Naive thymus-derived CD4-positive, alpha-beta T cell (primary cell): ENCODE results near the gene RASAL2. TPM values are rescaled to one million over a fixed set of nuclear protein-coding genes. Genes with fewer than 3 reads are reported as not detected.

ENCODE experiments used
- ATAC-seq: fragments of 150-1000 bp; cut with Tn5 transposase; 2 replicates; pipeline ENCODE4 v1.10.0; 2021; ENCODE audit warnings: mild to moderate bottlenecking, moderate library complexity
- CTCF ChIA-PET: fragments of 350-600 bp; sonication (Branson Sonifier 250); formaldehyde crosslinking; loops from one replicate; lab custom pipeline; 2021; ENCODE audit warnings: antibody characterized with exemption; lab: Charles Lee
- POLR2A ChIA-PET: fragments of 350-600 bp; sonication (Branson Sonifier 250); formaldehyde crosslinking; loops from one replicate; lab custom pipeline; 2021; ENCODE audit warnings: antibody characterized with exemption, inconsistent platforms; lab: Charles Lee
- DNase-seq, 9 donors: peaks; one replicate each; pipeline versions ENCODE4 v3.0.0 to v3.0.0-alpha.2; 2020 to 2022; ENCODE audit warnings: mixed read lengths in 1 of 9
- H3K27ac ChIP-seq: one replicate; pipeline ENCODE4 v1.7.0; 2013; ENCODE audit warnings: mild to moderate bottlenecking, low read depth, low read length, moderate library complexity
- H3K27me3 ChIP-seq, 2 donors: one replicate each; pipeline ENCODE4 v1.7.0; 2013; ENCODE audit warnings: low read length in 2 of 2, mild to moderate bottlenecking in 2 of 2, moderate library complexity in 2 of 2; ENCODE audit not compliant: control insufficient read depth in 2 of 2, insufficient read depth in 2 of 2
- H3K36me3 ChIP-seq, 3 experiments: 1 replicate in 2 of 3; 2 replicates in 1 of 3; pipeline ENCODE4 v1.7.0; 2013; ENCODE audit warnings: low read length in 3 of 3, mild to moderate bottlenecking in 3 of 3, moderate library complexity in 1 of 3; ENCODE audit not compliant: insufficient read depth in 3 of 3, control insufficient read depth in 2 of 3
- H3K4me1 ChIP-seq, 2 donors: one replicate each; pipeline ENCODE4 v1.7.0; 2013; ENCODE audit warnings: low read length in 2 of 2, mild to moderate bottlenecking in 2 of 2, moderate library complexity in 1 of 2; ENCODE audit not compliant: control insufficient read depth in 2 of 2, insufficient read depth in 2 of 2
- H3K4me3 ChIP-seq: 2 replicates; pipeline ENCODE4 v1.7.0; 2013; ENCODE audit warnings: mild to moderate bottlenecking, low read length
- H3K9me3 ChIP-seq, 3 experiments: 1 replicate in 2 of 3; 2 replicates in 1 of 3; pipeline ENCODE4 v1.7.0; 2013; ENCODE audit warnings: low read length in 3 of 3; ENCODE audit not compliant: control insufficient read depth in 2 of 3
- H3K27ac Mint-ChIP-seq, 9 donors: one replicate each; pipeline ENCODE4 v1.8.0; 2020 to 2022; ENCODE audit warnings: mixed read lengths in 9 of 9, mild to moderate bottlenecking in 8 of 9, moderate library complexity in 5 of 9, inconsistent platforms in 2 of 9
- H3K27me3 Mint-ChIP-seq, 5 donors: one replicate each; pipeline ENCODE4 v1.8.0; 2021 to 2022; ENCODE audit warnings: mixed read lengths in 5 of 5, mild to moderate bottlenecking in 1 of 5
- H3K36me3 Mint-ChIP-seq, 5 donors: one replicate each; pipeline ENCODE4 v1.8.0; 2020 to 2022; ENCODE audit warnings: mixed read lengths in 5 of 5, mild to moderate bottlenecking in 3 of 5, inconsistent platforms in 1 of 5
- H3K4me1 Mint-ChIP-seq, 7 donors: one replicate each; pipeline ENCODE4 v1.8.0; 2020 to 2022; ENCODE audit warnings: mixed read lengths in 7 of 7, mild to moderate bottlenecking in 3 of 7, inconsistent platforms in 1 of 7
- H3K4me3 Mint-ChIP-seq, 10 donors: one replicate each; pipeline ENCODE4 v1.8.0; 2020 to 2022; ENCODE audit warnings: mild to moderate bottlenecking in 10 of 10, mixed read lengths in 10 of 10, moderate library complexity in 6 of 10, inconsistent platforms in 2 of 10
- H3K9me3 Mint-ChIP-seq, 11 donors: one replicate each; pipeline ENCODE4 v1.8.0; 2020 to 2022; ENCODE audit warnings: mixed read lengths in 11 of 11, mild to moderate bottlenecking in 4 of 11, inconsistent platforms in 1 of 11, moderate library complexity in 1 of 11
- intact Hi-C, 2 donors: fragments of 100-400 bp; cut with micrococcal nuclease; formaldehyde crosslinking; loops; one replicate each; pipeline ENCODE4 v1.15.1; 2023
- polyA plus RNA-seq, 2 donors: library from polyadenylated mRNA; unstranded; fragments of 300-500 nt; fragmentation: Illumina TruSeq; gene quantifications; one replicate each; pipeline ENCODE4 v1.2.3, GENCODE V29; 2021
- total RNA-seq, 6 experiments: library from RNA in 5 of 6; stranded (reverse) in 5 of 6; gene quantifications; 1 replicate in 5 of 6; 2 replicates in 1 of 6; pipeline ENCODE4 v1.2.3 and lab custom pipeline; 2021 to 2026

RASAL2 gene
- total and polyA plus RNA-seq, 7 experiments from 2014 or later, result 0.11 to 0.69 (median 0.15) TPM; not detected in 3

- H3K27me3 ChIP-seq, result peaks cover 0 to 17% of the 10 kb centered on the region in 2 donors
- H3K27ac ChIP-seq, result no peak overlapping the region
- H3K9me3 Mint-ChIP-seq, result peaks cover 2 to 48% (median 13%) of the 10 kb centered on the region in 11 donors
- H3K4me1 ChIP-seq, result no peaks in the 10 kb centered on the region
- ChIA-PET POLR2A (no interaction called here), CTCF (no interaction called here)
- peaks cover 0 to 7% (median 0%) of the 10 kb centered on the region in 5 donors for H3K36me3 Mint-ChIP-seq
- peaks cover 42 to 65% (median 56%) of the 10 kb centered on the region in 5 donors for H3K27me3 Mint-ChIP-seq
- DNase-seq (no peak), ATAC-seq (no peak)
- no peak overlapping the region for H3K27ac Mint-ChIP-seq
- no peak overlapping the region for H3K4me3 ChIP-seq
- peaks cover 8 to 26% (median 19%) of the 10 kb centered on the region in 7 donors for H3K4me1 Mint-ChIP-seq
- no peak overlapping the region for H3K4me3 Mint-ChIP-seq
- H3K36me3 ChIP-seq, result no peaks in the 10 kb centered on the region
- intact Hi-C loops, result no loop called here
- H3K9me3 ChIP-seq, result no peaks in the 10 kb centered on the region
These were observed 2.5 kb downstream of the RASAL2 start for GRCh38 chr1:178096421-178096820.

GRCh38 chr1:178098262-178098661 is 4.4 kb downstream of the RASAL2 start:
- peaks cover 2 to 15% (median 9%) of the 10 kb centered on the region in 7 donors for H3K4me1 Mint-ChIP-seq
- ChIA-PET POLR2A (no interaction called here), CTCF (no interaction called here)
- peaks cover 0 to 38% (median 7%) of the 10 kb centered on the region in 11 donors for H3K9me3 Mint-ChIP-seq
- ATAC-seq (no peak), DNase-seq (no peak)
- Histone ChIP-seq H3K4me1 (no peaks in the 10 kb centered on the region), H3K4me3 (no peak overlapping the region), H3K9me3 (no peaks in the 10 kb centered on the region), H3K27ac (no peak overlapping the region), H3K36me3 (no peaks in the 10 kb centered on the region), H3K27me3 (peaks cover 0 to 6% of the 10 kb centered on the region in 2 donors)
- H3K36me3 Mint-ChIP-seq, result peaks cover 0 to 5% (median 0%) of the 10 kb centered on the region in 5 donors
- H3K4me3 Mint-ChIP-seq, result no peak overlapping the region
- no peak overlapping the region for H3K27ac Mint-ChIP-seq
- peaks cover 28 to 51% (median 43%) of the 10 kb centered on the region in 5 donors for H3K27me3 Mint-ChIP-seq
- intact Hi-C loops, result no loop called here

GRCh38 chr1:178101266-178101630 is 7.3 kb downstream of the RASAL2 start:
- H3K4me1 ChIP-seq, result no peaks in the 10 kb centered on the region
- no peak overlapping the region for H3K27ac ChIP-seq
- H3K36me3 ChIP-seq, result no peaks in the 10 kb centered on the region
- ChIA-PET POLR2A (no interaction called here), CTCF (no interaction called here)
- Mint-ChIP-seq H3K4me1 (peaks cover 0 to 2% (median 0%) of the 10 kb centered on the region in 7 donors), H3K4me3 (no peak overlapping the region), H3K27ac (no peak overlapping the region), H3K9me3 (peaks cover 0 to 25% (median 4%) of the 10 kb centered on the region in 11 donors), H3K36me3 (no peaks in the 10 kb centered on the region), H3K27me3 (peaks cover 7 to 31% (median 23%) of the 10 kb centered on the region in 5 donors)
- intact Hi-C loops, result no loop called here
- DNase-seq (no peak), ATAC-seq (no peak)
- H3K9me3 ChIP-seq, result no peaks in the 10 kb centered on the region
- no peaks in the 10 kb centered on the region for H3K27me3 ChIP-seq
- no peak overlapping the region for H3K4me3 ChIP-seq

- Mint-ChIP-seq H3K27me3 (peaks cover 3 to 27% (median 19%) of the 10 kb centered on the region in 5 donors), H3K4me3 (no peak overlapping the region), H3K36me3 (no peaks in the 10 kb centered on the region), H3K27ac (no peak overlapping the region), H3K4me1 (peaks cover 0 to 2% (median 0%) of the 10 kb centered on the region in 7 donors), H3K9me3 (peaks cover 0 to 21% (median 4%) of the 10 kb centered on the region in 11 donors)
- POLR2A ChIA-PET, result no interaction called here
- Histone ChIP-seq H3K36me3 (no peaks in the 10 kb centered on the region), H3K9me3 (no peaks in the 10 kb centered on the region), H3K27me3 (no peaks in the 10 kb centered on the region), H3K4me3 (no peak overlapping the region), H3K4me1 (no peaks in the 10 kb centered on the region), H3K27ac (no peak overlapping the region)
- ATAC-seq (no peak), DNase-seq (no peak)
- CTCF ChIA-PET, result no interaction called here
- intact Hi-C loops, result no loop called here
These were observed 7.8 kb downstream of the RASAL2 start for GRCh38 chr1:178101654-178102053.

- H3K4me1 ChIP-seq, result no peaks in the 10 kb centered on the region
- no peak overlapping the region for H3K4me3 ChIP-seq
- ChIA-PET CTCF (no interaction called here), POLR2A (no interaction called here)
- no peaks in the 10 kb centered on the region for H3K9me3 ChIP-seq
- Mint-ChIP-seq H3K36me3 (no peaks in the 10 kb centered on the region), H3K4me1 (peaks cover 0 to 2% (median 0%) of the 10 kb centered on the region in 7 donors), H3K27me3 (peaks cover 0 to 22% (median 16%) of the 10 kb centered on the region in 5 donors), H3K9me3 (peaks cover 0 to 15% (median 2%) of the 10 kb centered on the region in 11 donors), H3K4me3 (no peak overlapping the region), H3K27ac (no peak overlapping the region)
- intact Hi-C loops, result no loop called here
- no peaks in the 10 kb centered on the region for H3K27me3 ChIP-seq
- ATAC-seq, result no peak
- no peak overlapping the region for H3K27ac ChIP-seq
- no peaks in the 10 kb centered on the region for H3K36me3 ChIP-seq
- no peak for DNase-seq
These were observed 8.3 kb downstream of the RASAL2 start for GRCh38 chr1:178102218-178102617.

- H3K36me3 Mint-ChIP-seq, result no peaks in the 10 kb centered on the region
- Histone ChIP-seq H3K4me1 (no peaks in the 10 kb centered on the region), H3K36me3 (no peaks in the 10 kb centered on the region), H3K27ac (no peak overlapping the region), H3K9me3 (no peaks in the 10 kb centered on the region), H3K4me3 (no peak overlapping the region), H3K27me3 (peaks cover 0 to 2% of the 10 kb centered on the region in 2 donors)
- no peak overlapping the region for H3K27ac Mint-ChIP-seq
- H3K4me3 Mint-ChIP-seq, result no peak overlapping the region
- DNase-seq (no peak), ATAC-seq (no peak)
- ChIA-PET POLR2A (no interaction called here), CTCF (no interaction called here)
- H3K27me3 Mint-ChIP-seq, result no peaks in the 10 kb centered on the region
- peaks cover 0 to 4% (median 0%) of the 10 kb centered on the region in 11 donors for H3K9me3 Mint-ChIP-seq
- H3K4me1 Mint-ChIP-seq, result no peaks in the 10 kb centered on the region
- intact Hi-C loops, result no loop called here
These were observed 13.9 kb downstream of the RASAL2 start for GRCh38 chr1:178107823-178108222.

- DNase-seq, result no peak
- Mint-ChIP-seq H3K4me1 (no peaks in the 10 kb centered on the region), H3K4me3 (no peak overlapping the region), H3K9me3 (peaks cover 0 to 9% (median 0%) of the 10 kb centered on the region in 11 donors), H3K27ac (no peak overlapping the region), H3K36me3 (no peaks in the 10 kb centered on the region), H3K27me3 (no peaks in the 10 kb centered on the region)
- Histone ChIP-seq H3K4me1 (no peaks in the 10 kb centered on the region), H3K27ac (no peak overlapping the region), H3K36me3 (no peaks in the 10 kb centered on the region), H3K27me3 (peaks cover 0 to 2% of the 10 kb centered on the region in 2 donors), H3K9me3 (no peaks in the 10 kb centered on the region), H3K4me3 (no peak overlapping the region)
- CTCF ChIA-PET, result no interaction called here
- ATAC-seq, result no peak
- POLR2A ChIA-PET, result no interaction called here
- intact Hi-C loops, result no loop called here
These were observed 15.6 kb downstream of the RASAL2 start for GRCh38 chr1:178109348-178110143.
